HEK293 (cell line): ENCODE results near the gene FRY.

Experiments used
- TCF7L2 ChIP-seq: IDR thresholded peaks from 2 replicates; pipeline ENCODE4 v1.6.1; 2011; ENCODE audit warnings: low read depth, mild to moderate bottlenecking, inconsistent platforms, low read length, moderate library complexity, borderline replicate concordance
- ZNF121 ChIP-seq: fragments of 450-650 bp; formaldehyde crosslinking; IDR thresholded peaks from 2 replicates; pipeline ENCODE4 v1.5.1; 2016; ENCODE audit warnings: missing biosample characterization, missing genetic modification characterization
- ZNF654 ChIP-seq: fragments of 450-650 bp; formaldehyde crosslinking; IDR thresholded peaks from 2 replicates; pipeline ENCODE4 v1.5.1; 2016; ENCODE audit warnings: low read depth, missing biosample characterization, missing genetic modification characterization

- TF ChIP-seq ZNF654 (tag by site-specific recombination) (no peak), ZNF121 (no peak), TCF7L2 (no peak)
These were observed 227.5 kb downstream of the FRY start for GRCh38 chr13:32259116-32259515.
